GM23338 (cell line): ENCODE measurements around the gene PPM1E. TPM values are rescaled to one million over a fixed set of nuclear protein-coding genes. Genes with fewer than 3 reads are reported as not detected.

Experiments
- ATAC-seq: fragments of 200-7000 bp; cut with Tn5 transposase; 3 replicates; pipeline ENCODE4 v1.9.1; 2020
- DNase-seq: peaks from one replicate; pipeline ENCODE4 v3.0.0-alpha.2; 2015; ENCODE audit warnings: low spot score
- H2AFZ ChIP-seq: fragments of 200-600 bp; sonication (generic); 2 replicates; pipeline ENCODE4 v1.8.0; 2016; ENCODE audit warnings: antibody characterized with exemption, mild to moderate bottlenecking, moderate library complexity
- H3F3A ChIP-seq: fragments of 200-600 bp; sonication (generic); replicated peaks from 2 replicates; pipeline ENCODE4 v1.8.0; 2017; ENCODE audit warnings: antibody characterized with exemption, mixed run types, low read depth
- H3K27ac ChIP-seq: fragments of 200-600 bp; sonication (generic); 2 replicates; pipeline ENCODE4 v1.6.1; 2016; ENCODE audit warnings: low read depth
- H3K27me3 ChIP-seq: fragments of 200-600 bp; sonication (generic); 2 replicates; pipeline ENCODE4 v1.8.0; 2016; ENCODE audit warnings: mild to moderate bottlenecking, mixed run types, moderate library complexity; ENCODE audit not compliant: insufficient read depth
- H3K36me3 ChIP-seq: fragments of 200-600 bp; sonication (generic); 2 replicates; pipeline ENCODE4 v1.8.0; 2016; ENCODE audit warnings: mild to moderate bottlenecking; ENCODE audit not compliant: insufficient read depth
- H3K4me1 ChIP-seq: fragments of 200-600 bp; sonication (generic); 2 replicates; pipeline ENCODE4 v1.8.0; 2016; ENCODE audit warnings: mild to moderate bottlenecking, moderate library complexity; ENCODE audit not compliant: insufficient read depth
- H3K4me2 ChIP-seq: fragments of 200-600 bp; sonication (generic); 2 replicates; pipeline ENCODE4 v1.7.1; 2017; ENCODE audit warnings: mixed run types
- H3K4me3 ChIP-seq: fragments of 200-600 bp; sonication (generic); 2 replicates; pipeline ENCODE4 v1.6.1; 2016; ENCODE audit warnings: mixed run types
- H3K79me2 ChIP-seq: fragments of 200-600 bp; sonication (generic); replicated peaks from 2 replicates; pipeline ENCODE4 v1.8.0; 2017; ENCODE audit warnings: mild to moderate bottlenecking; ENCODE audit not compliant: insufficient read depth
- H3K9me2 ChIP-seq: fragments of 200-600 bp; sonication (generic); 2 replicates; pipeline ENCODE4 v1.8.0; 2017; ENCODE audit not compliant: insufficient read depth
- H4K20me1 ChIP-seq: fragments of 200-600 bp; sonication (generic); replicated peaks from 2 replicates; pipeline ENCODE4 v1.8.0; 2017; ENCODE audit warnings: mild to moderate bottlenecking; ENCODE audit not compliant: insufficient read depth
- H3K27ac Mint-ChIP-seq: 2 replicates; pipeline ENCODE4 v1.8.0; 2020; ENCODE audit warnings: inconsistent platforms, mild to moderate bottlenecking, moderate library complexity, mixed read lengths
- H3K27me3 Mint-ChIP-seq: 3 replicates; pipeline ENCODE4 v1.8.0; 2022; ENCODE audit warnings: low read depth, mild to moderate bottlenecking, moderate library complexity, mixed read lengths, inconsistent platforms; ENCODE audit not compliant: insufficient read depth, poor library complexity
- H3K36me3 Mint-ChIP-seq: 3 replicates; pipeline ENCODE4 v1.8.0; 2021; ENCODE audit warnings: low read depth, mild to moderate bottlenecking, inconsistent platforms, moderate library complexity, mixed read lengths
- H3K4me1 Mint-ChIP-seq: 3 replicates; pipeline ENCODE4 v1.8.0; 2020; ENCODE audit warnings: mild to moderate bottlenecking, inconsistent platforms, mixed read lengths
- H3K4me3 Mint-ChIP-seq: 3 replicates; pipeline ENCODE4 v1.8.0; 2021; ENCODE audit warnings: moderate library complexity, mild to moderate bottlenecking, inconsistent platforms, mixed read lengths
- H3K9me3 Mint-ChIP-seq: 3 replicates; pipeline ENCODE4 v1.8.0; 2020; ENCODE audit warnings: moderate library complexity, mild to moderate bottlenecking, inconsistent platforms, mixed read lengths
- CREB1 ChIP-seq: fragments of 250-450 bp; sonication (Bioruptor Pico); IDR thresholded peaks from 2 replicates; pipeline ENCODE4 v1.5.0; 2020; ENCODE audit warnings: low read depth, mild to moderate bottlenecking, moderate library complexity
- CTCF ChIP-seq, 2 experiments: fragments of 200-600 bp in 1 of 2; sonication (generic) in 1 of 2; conservative IDR thresholded peaks; 2 replicates each; pipeline versions ENCODE4 v1.5.1 to v1.6.1; 2016 to 2017; ENCODE audit warnings: antibody characterized with exemption in 2 of 2, low read depth in 2 of 2, mild to moderate bottlenecking in 2 of 2, moderate library complexity in 1 of 2
- EZH2phosphoT487 ChIP-seq: fragments of 200-600 bp; sonication (generic); IDR thresholded peaks from one replicate; pipeline ENCODE4 v1.8.1; 2018; ENCODE audit warnings: antibody characterized with exemption; ENCODE audit not compliant: unreplicated experiment
- JUNB ChIP-seq: IDR thresholded peaks from one replicate; pipeline ENCODE4 v1.6.1; 2016; ENCODE audit warnings: antibody characterized with exemption; ENCODE audit not compliant: unreplicated experiment
- STAT1 ChIP-seq: IDR thresholded peaks from one replicate; pipeline ENCODE4 v1.6.1; 2016; ENCODE audit warnings: antibody characterized with exemption; ENCODE audit not compliant: unreplicated experiment
- ZNF114 ChIP-seq: fragments of 250-450 bp; sonication (Bioruptor Pico); IDR thresholded peaks from 2 replicates; pipeline ENCODE4 v1.5.0; 2020; ENCODE audit warnings: mild to moderate bottlenecking, moderate library complexity
- ZNF331 ChIP-seq: fragments of 250-450 bp; sonication (Bioruptor Pico); IDR thresholded peaks from 2 replicates; pipeline ENCODE4 v1.5.0; 2020; ENCODE audit warnings: low read depth, mild to moderate bottlenecking, moderate library complexity
- ZNF462 ChIP-seq: fragments of 250-450 bp; sonication (Bioruptor Pico); IDR thresholded peaks from 2 replicates; pipeline ENCODE4 v1.5.0; 2020; ENCODE audit warnings: mild to moderate bottlenecking, moderate library complexity
- polyA plus RNA-seq: library from polyadenylated mRNA; unstranded; fragments of >200 nt; fragmentation: Nextera tagmentation; extraction: Ambion mirVana; gene quantifications from 2 replicates; pipeline ENCODE4 v1.2.1, GENCODE V29; 2016
- total RNA-seq: library from RNA; depleted of rRNA; stranded (reverse); fragments of >200 nt; shearing (Covaris generic); gene quantifications from 2 replicates; pipeline ENCODE4 v1.2.3, GENCODE V29; 2014

The PPM1E gene
- total and polyA plus RNA-seq, 2 experiments from 2014 or later: 2.1 to 13.8 TPM

- no peak for TF ChIP-seq EZH2phosphoT487
Measured at GRCh38 chr17:58889928-58890327, 134.3 kb downstream of the PPM1E start (continued).

DNA sequence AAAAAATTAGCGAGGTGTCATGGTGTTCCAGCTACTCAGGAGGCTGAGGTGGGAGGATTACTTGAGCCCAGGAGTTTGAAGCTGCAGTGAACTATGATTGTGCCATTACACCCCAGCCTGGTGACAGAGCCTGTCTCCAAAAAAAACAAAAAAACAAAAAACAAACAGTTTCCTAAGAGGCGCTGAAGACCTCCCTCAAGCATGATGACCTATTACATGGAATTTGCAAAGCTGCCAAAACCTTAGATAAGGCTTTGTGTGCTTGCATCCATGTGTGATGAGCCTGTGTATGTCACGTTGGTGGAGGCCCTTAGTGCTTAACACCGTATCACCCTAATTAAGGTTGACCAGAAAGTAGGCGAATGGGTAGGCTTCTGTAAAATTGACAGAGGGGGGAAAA, 143.5 kb downstream of the PPM1E start:
- H3K27ac Mint-ChIP-seq: no peak overlapping the region

DNA sequence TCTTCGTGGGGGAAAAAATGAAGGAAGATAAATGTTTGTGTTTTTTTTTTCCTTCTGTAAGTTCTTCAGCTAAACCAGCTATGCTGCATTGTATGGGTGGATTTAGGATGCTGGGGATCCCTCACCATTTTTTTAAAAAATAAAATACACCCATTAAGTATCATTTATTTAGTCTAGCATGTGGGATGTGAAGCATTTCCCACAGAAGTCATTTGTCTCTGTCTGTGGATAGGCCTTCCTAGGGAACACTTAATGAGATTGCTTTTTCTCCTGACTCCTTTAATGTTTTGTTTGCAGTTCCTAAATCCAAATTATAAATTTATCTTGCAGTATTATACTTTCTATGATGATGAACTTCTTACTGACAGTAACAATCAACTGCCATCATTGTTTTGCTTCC, 146.7 kb downstream of the PPM1E start:
- Mint-ChIP-seq H3K27me3 (peaks cover 4% of the 10 kb centered on the region), H3K9me3 (peaks cover 28% of the 10 kb centered on the region; the same call in 2 of the 3 replicates), H3K4me3 (no peak overlapping the region), H3K27ac (no peak overlapping the region), H3K4me1 (no peaks in the 10 kb centered on the region), H3K36me3 (peaks cover 3% of the 10 kb centered on the region; the same call in 1 of the 3 replicates)
- Histone ChIP-seq H3K4me2 (no peak overlapping the region), H3F3A (no peaks in the 10 kb centered on the region), H3K27me3 (no peaks in the 10 kb centered on the region), H3K4me1 (no peaks in the 10 kb centered on the region), H3K27ac (no peak overlapping the region), H2AFZ (no peak overlapping the region), H3K4me3 (no peak overlapping the region), H4K20me1 (no peaks in the 10 kb centered on the region), H3K79me2 (no peaks in the 10 kb centered on the region), H3K36me3 (peaks cover 4% of the 10 kb centered on the region; the same call in 1 of the 2 replicates), H3K9me2 (no peaks in the 10 kb centered on the region)
- TF ChIP-seq JUNB (no peak), ZNF462 (CRISPR knock-in tag) (no peak), STAT1 (no peak), CTCF (conservative IDR thresholded peaks at IDR 0.05; ENCODE audit: low read depth in 2 of 2) (no peak)
- DNase-seq (no peak), ATAC-seq (no peak)

More for the DNA sequence above, 143.5 kb downstream of the PPM1E start:
- H3K4me3 Mint-ChIP-seq: no peak overlapping the region
- no peak overlapping the region for H3K4me3 ChIP-seq
- H3K9me3 Mint-ChIP-seq: peaks cover 27% of the 10 kb centered on the region
- ATAC-seq (no peak), DNase-seq (no peak)
- no peaks in the 10 kb centered on the region for H3K4me1 Mint-ChIP-seq
- no peaks in the 10 kb centered on the region for H3K27me3 ChIP-seq
- peaks cover 2% of the 10 kb centered on the region for H3K27me3 Mint-ChIP-seq
- H3K36me3 ChIP-seq: no peaks in the 10 kb centered on the region
- H3K36me3 Mint-ChIP-seq: peaks cover 6% of the 10 kb centered on the region; the same call in 1 of the 3 replicates
- H3K9me2 ChIP-seq: no peaks in the 10 kb centered on the region
- no peaks in the 10 kb centered on the region for H3K79me2 ChIP-seq
- no peaks in the 10 kb centered on the region for H3K4me1 ChIP-seq
- H3F3A ChIP-seq: no peaks in the 10 kb centered on the region
- no peak overlapping the region for H2AFZ ChIP-seq
- TF ChIP-seq ZNF331 (no peak), ZNF114 (CRISPR knock-in tag) (no peak), CTCF (conservative IDR thresholded peaks at IDR 0.05; ENCODE audit: low read depth in 2 of 2) (no peak), STAT1 (no peak), CREB1 (no peak)
- no peak overlapping the region for H3K27ac ChIP-seq
- H3K4me2 ChIP-seq: no peak overlapping the region
- no peaks in the 10 kb centered on the region for H4K20me1 ChIP-seq
